Neural cell (in vitro differentiated cells): ENCODE results near the gene CYSRT1. TPM values are rescaled to one million over a fixed set of nuclear protein-coding genes. Genes with fewer than 3 reads are reported as not detected.

Experiments
- H2AFZ ChIP-seq: fragments of 200-600, 300-800 bp; sonication (generic), shearing (Covaris generic); 2 replicates; pipeline ENCODE4 v1.6.0; 2014; ENCODE audit warnings: low read depth, mild to moderate bottlenecking, antibody characterized with exemption, low read length, moderate library complexity
- H3F3A ChIP-seq: fragments of 200-600 bp; shearing (Covaris generic); 2 replicates; pipeline ENCODE4 v1.6.1; 2016; ENCODE audit warnings: mild to moderate bottlenecking, moderate library complexity, mixed read lengths, antibody characterized with exemption, low read length; ENCODE audit not compliant: insufficient read depth, poor library complexity, severe bottlenecking
- H3K27ac ChIP-seq: fragments of 200-600, 300-800 bp; sonication (generic), shearing (Covaris generic); 2 replicates; pipeline ENCODE4 v1.5.1; 2014; ENCODE audit warnings: mild to moderate bottlenecking, low read length, moderate library complexity
- H3K27me3 ChIP-seq: fragments of 300-800, 200-600 bp; sonication (generic), shearing (Covaris generic); 2 replicates; pipeline ENCODE4 v1.6.0; 2014; ENCODE audit warnings: mild to moderate bottlenecking, low read depth, low read length, moderate library complexity; ENCODE audit not compliant: insufficient read depth
- H3K36me3 ChIP-seq: fragments of 300-800, 200-600 bp; sonication (generic), shearing (Covaris generic); 2 replicates; pipeline ENCODE4 v1.5.1; 2014; ENCODE audit warnings: mild to moderate bottlenecking, antibody characterized with exemption, low read length, moderate library complexity; ENCODE audit not compliant: insufficient read depth
- H3K4me2 ChIP-seq: fragments of 300-800, 200-600 bp; sonication (generic), shearing (Covaris generic); 2 replicates; pipeline ENCODE4 v1.6.0; 2014; ENCODE audit warnings: mild to moderate bottlenecking, low read length
- H3K4me3 ChIP-seq: fragments of 300-800, 200-600 bp; sonication (generic), shearing (Covaris generic); 2 replicates; pipeline ENCODE4 v1.5.1; 2014; ENCODE audit warnings: mild to moderate bottlenecking, low read length, moderate library complexity
- H3K79me2 ChIP-seq: fragments of 200-600 bp; shearing (Covaris generic); replicated peaks from 2 replicates; pipeline ENCODE4 v1.6.0; 2014; ENCODE audit warnings: mild to moderate bottlenecking, low read length, moderate library complexity; ENCODE audit not compliant: insufficient read depth
- H3K9ac ChIP-seq: fragments of 300-800, 200-600 bp; sonication (generic), shearing (Covaris generic); 2 replicates; pipeline ENCODE4 v1.6.1; 2016; ENCODE audit warnings: mild to moderate bottlenecking, low read length, mixed read lengths
- H3K9me2 ChIP-seq: fragments of 200-600 bp; shearing (Covaris generic); 2 replicates; pipeline ENCODE4 v1.6.1; 2016; ENCODE audit warnings: mild to moderate bottlenecking, low read length, mixed read lengths; ENCODE audit not compliant: insufficient read depth
- H3K9me3 ChIP-seq: fragments of 200-600, 300-800 bp; sonication (generic), shearing (Covaris generic); 2 replicates; pipeline ENCODE4 v1.6.1; 2016; ENCODE audit warnings: mild to moderate bottlenecking, mixed run types, low read length, moderate library complexity, mixed read lengths
- H4K20me1 ChIP-seq: fragments of 200-600 bp; shearing (Covaris generic); 2 replicates; pipeline ENCODE4 v1.6.1; 2016; ENCODE audit warnings: mild to moderate bottlenecking, mixed run types; ENCODE audit not compliant: insufficient read depth
- CTCF ChIP-seq: fragments of 450-650 bp; IDR thresholded peaks from 2 replicates; pipeline ENCODE4 v1.5.1; 2014; ENCODE audit warnings: antibody characterized with exemption, mild to moderate bottlenecking, moderate library complexity; ENCODE audit not compliant: poor library complexity, severe bottlenecking
- EP300 ChIP-seq: fragments of 450-650 bp; conservative IDR thresholded peaks from 2 replicates; pipeline ENCODE4 v1.6.1; 2014; ENCODE audit warnings: antibody characterized with exemption, mild to moderate bottlenecking, moderate library complexity; ENCODE audit not compliant: poor library complexity, severe bottlenecking
- EZH2 ChIP-seq: fragments of 200-600, 300-800 bp; shearing (Covaris generic), sonication (generic); IDR thresholded peaks from 2 replicates; pipeline ENCODE4 v1.6.1; 2014; ENCODE audit warnings: antibody characterized with exemption, low read length, borderline replicate concordance, mild to moderate bottlenecking; ENCODE audit not compliant: insufficient read depth, poor library complexity, severe bottlenecking
- MXI1 ChIP-seq: fragments of 450-650 bp; conservative IDR thresholded peaks from 2 replicates; pipeline ENCODE4 v1.6.1; 2014; ENCODE audit warnings: antibody characterized with exemption, mild to moderate bottlenecking; ENCODE audit not compliant: poor library complexity, severe bottlenecking
- POLR2AphosphoS5 ChIP-seq: IDR thresholded peaks from 2 replicates; pipeline ENCODE4 v1.6.1; 2012
- RAD21 ChIP-seq: fragments of 450-650 bp; conservative IDR thresholded peaks from 2 replicates; pipeline ENCODE4 v1.6.1; 2014; ENCODE audit warnings: antibody characterized with exemption, mild to moderate bottlenecking, moderate library complexity
- REST ChIP-seq: IDR thresholded peaks from 2 replicates; pipeline ENCODE4 v1.6.1; 2012; ENCODE audit warnings: borderline replicate concordance
- SMC3 ChIP-seq: fragments of 450-650 bp; conservative IDR thresholded peaks from 2 replicates; pipeline ENCODE4 v1.6.1; 2014; ENCODE audit warnings: antibody characterized with exemption, mild to moderate bottlenecking, moderate library complexity; ENCODE audit not compliant: poor library complexity
- TAF1 ChIP-seq: IDR thresholded peaks from 2 replicates; pipeline ENCODE4 v1.6.1; 2012; ENCODE audit warnings: low read depth
- polyA plus RNA-seq: library from polyadenylated mRNA; depleted of rRNA; stranded (reverse); fragments of >200 nt; gene quantifications from 2 replicates; pipeline ENCODE4 v1.2.3, GENCODE V29; 2014

Gene CYSRT1
- polyA plus RNA-seq, 1 donor from 2014 or later = 3.3 TPM

- no peak overlapping the region for H3K27ac ChIP-seq
- H3K79me2 ChIP-seq = no peaks in the 10 kb centered on the region
Measured at GRCh38 chr9:137275203-137275587, 50.2 kb downstream of the CYSRT1 start.

More at GRCh38 chr9:137275203-137275587, 50.2 kb downstream of the CYSRT1 start:
- H3K9ac ChIP-seq = no peak overlapping the region
- no peaks in the 10 kb centered on the region for H4K20me1 ChIP-seq
- no peaks in the 10 kb centered on the region for H3K9me2 ChIP-seq
- no peaks in the 10 kb centered on the region for H3K27me3 ChIP-seq
- no peak overlapping the region for H2AFZ ChIP-seq
- no peak for TF ChIP-seq EZH2
- no peak for TF ChIP-seq RAD21
- TF ChIP-seq MXI1 = no peak
- no peak for TF ChIP-seq TAF1
- no peak for TF ChIP-seq POLR2AphosphoS5
- no peak for TF ChIP-seq EP300
- no peak for TF ChIP-seq SMC3
- no peak for TF ChIP-seq REST
- no peak for TF ChIP-seq CTCF
- H3F3A ChIP-seq = no peaks in the 10 kb centered on the region
- H3K9me3 ChIP-seq = no peaks in the 10 kb centered on the region
- H3K36me3 ChIP-seq = peaks cover 7% of the 10 kb centered on the region
- no peak overlapping the region for H3K4me3 ChIP-seq
- no peak overlapping the region for H3K4me2 ChIP-seq

Other genes with a start within 250 kb of the CYSRT1 start
- gene PTGDS, start 247.7 kb upstream of the CYSRT1 start, polyA plus RNA-seq = 2.0 TPM in 1 of 2 replicates, not detected in the other
- 0.76 TPM in 1 of 2 replicates, not detected in the other for gene LCNL1, start 242.2 kb upstream of the CYSRT1 start, polyA plus RNA-seq
- gene PAXX, start 232.8 kb upstream of the CYSRT1 start, polyA plus RNA-seq = 276 and 346 TPM in 2 replicates
- not detected in 2 replicates for gene CLIC3, start 228.6 kb upstream of the CYSRT1 start, polyA plus RNA-seq
- 30.6 and 52.0 TPM in 2 replicates for gene ABCA2, start 196.9 kb upstream of the CYSRT1 start, polyA plus RNA-seq
- gene FUT7, start 193.1 kb upstream of the CYSRT1 start, polyA plus RNA-seq = 0.56 and 0.69 TPM in 2 replicates
- gene NPDC1, start 179.0 kb upstream of the CYSRT1 start, polyA plus RNA-seq = 161 and 162 TPM in 2 replicates
- gene ENTPD2, start 171.1 kb upstream of the CYSRT1 start, polyA plus RNA-seq = not detected in 2 replicates
- 0.22 and 0.96 TPM in 2 replicates for gene SAPCD2, start 154.6 kb upstream of the CYSRT1 start, polyA plus RNA-seq
- 0.21 and 0.36 TPM in 2 replicates for gene UAP1L1, start 147.7 kb upstream of the CYSRT1 start, polyA plus RNA-seq
- gene MAN1B1, start 138.2 kb upstream of the CYSRT1 start, polyA plus RNA-seq = 72.0 and 90.9 TPM in 2 replicates
- gene DPP7, start 110.4 kb upstream of the CYSRT1 start, polyA plus RNA-seq = 23.3 and 43.3 TPM in 2 replicates
- gene GRIN1, start 86.0 kb upstream of the CYSRT1 start, polyA plus RNA-seq = 0.58 and 0.68 TPM in 2 replicates
- gene LRRC26, start 55.1 kb upstream of the CYSRT1 start, polyA plus RNA-seq = 2.2 and 3.2 TPM in 2 replicates
- not detected in 2 replicates for gene TMEM210, start 53.1 kb upstream of the CYSRT1 start, polyA plus RNA-seq
- 38.1 and 47.2 TPM in 2 replicates for gene ANAPC2, start 36.6 kb upstream of the CYSRT1 start, polyA plus RNA-seq
- gene SSNA1, start 36.5 kb upstream of the CYSRT1 start, polyA plus RNA-seq = 170 and 195 TPM in 2 replicates
- gene TPRN, start 24.4 kb upstream of the CYSRT1 start, polyA plus RNA-seq = 8.1 TPM in 2 replicates
- gene TMEM203, start 19.5 kb upstream of the CYSRT1 start, polyA plus RNA-seq = 61.1 and 66.7 TPM in 2 replicates
- 8.8 and 18.2 TPM in 2 replicates for gene NDOR1, start 19.5 kb upstream of the CYSRT1 start, polyA plus RNA-seq
- 1.2 and 1.5 TPM in 2 replicates for gene RNF208, start 2.9 kb upstream of the CYSRT1 start, polyA plus RNA-seq
- 0.26 TPM in 1 of 2 replicates, not detected in the other for gene RNF224, start 2.3 kb downstream of the CYSRT1 start, polyA plus RNA-seq
- 0.12 and 0.27 TPM in 2 replicates for gene SLC34A3, start 5.7 kb downstream of the CYSRT1 start, polyA plus RNA-seq
- 60.3 and 68.8 TPM in 2 replicates for gene TUBB4B, start 16.1 kb downstream of the CYSRT1 start, polyA plus RNA-seq
- gene STPG3, start 26.1 kb downstream of the CYSRT1 start, polyA plus RNA-seq = not detected in 2 replicates
- gene NELFB, start 30.2 kb downstream of the CYSRT1 start, polyA plus RNA-seq = 64.7 and 82.2 TPM in 2 replicates
- gene TOR4A, start 52.6 kb downstream of the CYSRT1 start, polyA plus RNA-seq = 0.50 and 0.70 TPM in 2 replicates
- 1.4 and 2.3 TPM in 2 replicates for gene NRARP, start 77.1 kb downstream of the CYSRT1 start, polyA plus RNA-seq
- 32.9 and 51.3 TPM in 2 replicates for gene EXD3, start 198.0 kb downstream of the CYSRT1 start, polyA plus RNA-seq
- gene NOXA1, start 198.2 kb downstream of the CYSRT1 start, polyA plus RNA-seq = 1.7 and 3.4 TPM in 2 replicates
- not detected in 2 replicates for gene ENTPD8, start 216.2 kb downstream of the CYSRT1 start, polyA plus RNA-seq
- 51.2 and 57.5 TPM in 2 replicates for gene NSMF, start 234.2 kb downstream of the CYSRT1 start, polyA plus RNA-seq